Measurements from ENCODE around the gene NF1. TPM values are rescaled to one million over a fixed set of nuclear protein-coding genes. Genes with fewer than 3 reads are reported as not detected.
A peak's percentile ranks its signal among the peaks of the same experiment; 100 is the strongest.

The NF1 gene
- total RNA-seq, 1 experiment from 2014 or later: 164 TPM

DNA sequence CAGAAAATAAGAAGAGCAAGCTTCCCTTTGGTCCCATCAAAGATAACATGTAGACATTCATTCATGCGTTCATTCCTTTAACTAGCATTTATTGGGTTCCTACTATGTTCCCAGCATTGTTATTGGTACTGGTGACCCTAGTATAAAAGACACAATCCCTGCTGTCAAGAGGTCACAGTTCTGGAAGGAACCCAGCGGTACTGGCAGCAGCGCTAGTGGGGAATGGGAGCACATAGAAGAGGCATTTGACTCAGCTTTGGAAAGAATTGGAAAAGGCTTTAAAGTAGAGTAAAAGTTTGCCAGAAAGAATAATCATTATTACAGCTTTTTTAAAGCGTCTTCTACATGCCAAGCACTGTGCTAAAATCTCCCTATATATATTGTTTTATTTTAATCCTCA lies 41.7 kb upstream of the NF1 start:
- H3K79me2 ChIP-seq (ENCODE audit: low read length): no peaks in the 10 kb centered on the region
- no peaks in the 10 kb centered on the region for H3K9me3 ChIP-seq (ENCODE audit: low read length)
- no peak overlapping the region for H3K9ac ChIP-seq (ENCODE audit: low read length)
- H3K4me1 ChIP-seq (ENCODE audit: low read length): no peaks in the 10 kb centered on the region
- H3K27ac ChIP-seq (ENCODE audit: low read length): no peak overlapping the region
- H3K4me2 ChIP-seq (ENCODE audit: low read depth, low read length, poor library complexity, severe bottlenecking): no peak overlapping the region
- H3K27me3 ChIP-seq (ENCODE audit: low read length): no peaks in the 10 kb centered on the region
- no peak overlapping the region for H3K4me3 ChIP-seq (ENCODE audit: low read length)
- no peaks in the 10 kb centered on the region for H4K20me1 ChIP-seq (ENCODE audit: insufficient read depth, low read depth, low read length)
- no peaks in the 10 kb centered on the region for H3K36me3 ChIP-seq (ENCODE audit: insufficient read depth, low read length)
- no peaks in the 10 kb centered on the region for H3K9me2 ChIP-seq (replicated peaks; ENCODE audit: insufficient read depth, low read length)
- H2AFZ ChIP-seq (ENCODE audit: low read length): no peak overlapping the region
- DNase-seq: no peak

DNA sequence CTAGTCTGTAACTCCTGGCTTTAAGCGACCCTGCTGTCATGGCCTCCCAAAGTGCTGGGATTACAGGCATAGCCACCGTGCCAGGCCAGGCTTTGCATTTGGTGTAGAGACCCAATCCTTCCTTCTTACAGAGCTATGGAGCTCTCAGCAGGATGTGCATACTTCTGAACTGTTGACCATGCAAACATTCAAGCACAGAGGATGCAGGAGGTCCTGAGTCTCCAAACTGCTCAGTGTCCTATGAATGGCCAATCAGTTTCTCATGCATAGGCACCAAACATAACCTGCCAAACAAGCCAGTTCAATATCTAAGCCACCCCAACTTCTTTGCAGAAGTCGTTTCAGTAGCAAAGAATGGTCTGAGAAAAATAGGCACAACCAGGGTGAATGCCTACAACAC lies 40.0 kb upstream of the NF1 start:
- H3K4me1 ChIP-seq (ENCODE audit: low read length): peaks cover 4% of the 10 kb centered on the region; the same call in 1 of the 2 replicates
- DNase-seq: no peak
- no peak overlapping the region for H2AFZ ChIP-seq (ENCODE audit: low read length)
- H3K36me3 ChIP-seq (ENCODE audit: insufficient read depth, low read length): no peaks in the 10 kb centered on the region
- no peaks in the 10 kb centered on the region for H3K79me2 ChIP-seq (ENCODE audit: low read length)
- H3K9me2 ChIP-seq (replicated peaks; ENCODE audit: insufficient read depth, low read length): no peaks in the 10 kb centered on the region
- no peaks in the 10 kb centered on the region for H3K9me3 ChIP-seq (ENCODE audit: low read length)
- no peak overlapping the region for H3K4me2 ChIP-seq (ENCODE audit: low read depth, low read length, poor library complexity, severe bottlenecking)
- no peaks in the 10 kb centered on the region for H4K20me1 ChIP-seq (ENCODE audit: insufficient read depth, low read depth, low read length)
- no peaks in the 10 kb centered on the region for H3K27me3 ChIP-seq (ENCODE audit: low read length)
- no peak overlapping the region for H3K9ac ChIP-seq (ENCODE audit: low read length)
- H3K4me3 ChIP-seq (ENCODE audit: low read length): no peak overlapping the region
- no peak overlapping the region for H3K27ac ChIP-seq (ENCODE audit: low read length)

DNA sequence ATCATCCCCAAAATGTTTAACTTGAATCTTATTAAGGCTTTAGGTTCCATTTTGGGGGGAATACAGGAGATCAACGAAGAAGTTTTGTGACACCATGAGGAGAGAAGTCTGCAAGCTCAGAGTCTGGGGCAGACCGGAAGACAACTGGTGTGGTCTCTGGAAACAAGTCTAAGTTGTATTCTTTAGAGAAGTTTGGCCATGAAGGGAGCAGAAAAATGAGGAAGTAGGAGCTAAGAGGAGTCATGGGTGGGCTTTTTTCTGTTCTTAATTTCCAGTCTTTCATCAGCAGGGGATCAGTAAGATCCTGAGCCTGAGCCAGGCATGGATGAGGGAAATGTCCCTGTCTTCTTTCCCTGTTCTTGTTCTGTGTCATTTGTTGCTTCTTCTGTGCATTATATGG lies 35.8 kb upstream of the NF1 start:
- Histone ChIP-seq H3K79me2 (ENCODE audit: low read length) (no peaks in the 10 kb centered on the region), H3K27ac (ENCODE audit: low read length) (no peak overlapping the region), H4K20me1 (ENCODE audit: insufficient read depth, low read depth, low read length) (no peaks in the 10 kb centered on the region), H3K9me3 (ENCODE audit: low read length) (no peaks in the 10 kb centered on the region), H3K4me2 (ENCODE audit: low read depth, low read length, poor library complexity, severe bottlenecking) (no peak overlapping the region), H3K27me3 (ENCODE audit: low read length) (no peaks in the 10 kb centered on the region), H3K36me3 (ENCODE audit: insufficient read depth, low read length) (no peaks in the 10 kb centered on the region), H3K9ac (ENCODE audit: low read length) (no peak overlapping the region), H3K4me1 (ENCODE audit: low read length) (peaks cover 22% of the 10 kb centered on the region), H3K4me3 (ENCODE audit: low read length) (no peak overlapping the region), H2AFZ (ENCODE audit: low read length) (peak overlapping the region; percentile 51; the same call in 1 of the 2 replicates), H3K9me2 (replicated peaks; ENCODE audit: insufficient read depth, low read length) (no peaks in the 10 kb centered on the region)
- DNase-seq: no peak

DNA sequence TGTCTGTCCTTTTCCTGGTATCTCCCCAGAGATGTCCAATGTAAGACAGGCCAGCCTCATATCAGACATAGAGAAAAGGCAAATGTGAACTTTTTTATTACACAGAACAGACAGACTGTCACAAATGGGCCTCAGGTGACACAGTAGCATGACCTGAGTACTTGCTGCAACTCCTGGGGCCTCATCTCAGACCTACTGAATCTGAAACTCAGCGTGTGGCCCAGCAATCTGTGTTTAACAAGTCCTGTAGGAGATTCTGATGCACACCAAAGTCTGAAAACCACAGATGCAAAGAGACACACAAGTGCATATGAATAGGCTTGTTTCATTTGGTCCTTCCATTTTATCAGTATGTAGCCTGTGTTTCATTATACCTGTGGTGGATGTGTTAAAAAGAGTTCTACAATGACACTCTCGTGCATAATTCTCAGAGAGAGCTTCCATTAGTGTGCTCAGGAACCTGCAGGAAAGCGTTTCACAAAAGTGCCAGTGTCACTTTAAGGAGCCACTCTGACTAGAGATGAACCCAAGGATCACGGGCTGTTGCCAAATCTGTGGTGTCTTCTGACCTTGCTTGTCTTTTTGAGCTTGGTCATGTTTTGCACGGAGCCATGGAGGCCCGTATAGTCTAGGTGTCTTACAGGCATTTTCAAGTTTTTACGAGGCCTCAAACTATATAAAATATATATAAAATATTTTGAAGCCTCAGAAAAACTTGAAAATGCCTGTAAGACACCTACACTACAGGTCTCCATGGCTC lies 33.8 kb upstream of the NF1 start:
- H3K9me3 ChIP-seq (ENCODE audit: low read length): no peaks in the 10 kb centered on the region
- H3K4me3 ChIP-seq (ENCODE audit: low read length): no peak overlapping the region
- H3K9ac ChIP-seq (ENCODE audit: low read length): peak overlapping the region; percentile 11; the same call in 1 of the 2 replicates
- H3K27me3 ChIP-seq (ENCODE audit: low read length): no peaks in the 10 kb centered on the region
- H4K20me1 ChIP-seq (ENCODE audit: insufficient read depth, low read depth, low read length): no peaks in the 10 kb centered on the region
- peak; percentile 74 for DNase-seq
- H3K4me2 ChIP-seq (ENCODE audit: low read depth, low read length, poor library complexity, severe bottlenecking): peak overlapping the region; percentile 15
- H3K79me2 ChIP-seq (ENCODE audit: low read length): no peaks in the 10 kb centered on the region
- H3K9me2 ChIP-seq (replicated peaks; ENCODE audit: insufficient read depth, low read length): no peaks in the 10 kb centered on the region
- H3K27ac ChIP-seq (ENCODE audit: low read length): peak overlapping the region; percentile 69
- no peaks in the 10 kb centered on the region for H3K36me3 ChIP-seq (ENCODE audit: insufficient read depth, low read length)
- H3K4me1 ChIP-seq (ENCODE audit: low read length): peaks cover 22% of the 10 kb centered on the region
- peak overlapping the region; percentile 85 for H2AFZ ChIP-seq (ENCODE audit: low read length)

DNA sequence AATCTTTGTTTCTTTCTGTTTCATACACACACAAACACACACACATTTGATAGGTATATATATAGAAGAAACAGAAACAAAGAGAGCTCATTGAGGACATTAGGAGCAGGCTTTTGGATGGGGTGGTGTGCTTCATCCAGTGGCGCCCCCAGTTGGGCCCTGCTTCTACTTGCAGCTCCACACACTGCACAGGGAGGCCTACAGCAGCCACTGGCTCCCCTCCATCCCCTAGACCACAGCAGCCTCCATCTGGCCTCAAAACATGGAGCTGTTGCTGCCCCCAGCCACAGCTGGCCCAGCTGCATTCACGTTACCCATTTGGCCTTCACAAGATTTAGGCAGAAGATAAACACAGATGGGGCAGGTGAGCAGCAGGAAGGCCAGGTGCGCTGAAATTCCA lies 33.1 kb upstream of the NF1 start:
- DNase-seq: peak; percentile 73
- Histone ChIP-seq H3K9me2 (replicated peaks; ENCODE audit: insufficient read depth, low read length) (no peaks in the 10 kb centered on the region), H3K27me3 (ENCODE audit: low read length) (no peaks in the 10 kb centered on the region), H3K36me3 (ENCODE audit: insufficient read depth, low read length) (no peaks in the 10 kb centered on the region), H3K4me3 (ENCODE audit: low read length) (no peak overlapping the region), H3K4me1 (ENCODE audit: low read length) (peaks cover 22% of the 10 kb centered on the region), H2AFZ (ENCODE audit: low read length) (no peak overlapping the region), H3K4me2 (ENCODE audit: low read depth, low read length, poor library complexity, severe bottlenecking) (no peak overlapping the region), H3K79me2 (ENCODE audit: low read length) (no peaks in the 10 kb centered on the region), H3K27ac (ENCODE audit: low read length) (no peak overlapping the region), H3K9ac (ENCODE audit: low read length) (no peak overlapping the region), H4K20me1 (ENCODE audit: insufficient read depth, low read depth, low read length) (no peaks in the 10 kb centered on the region), H3K9me3 (ENCODE audit: low read length) (no peaks in the 10 kb centered on the region)

DNA sequence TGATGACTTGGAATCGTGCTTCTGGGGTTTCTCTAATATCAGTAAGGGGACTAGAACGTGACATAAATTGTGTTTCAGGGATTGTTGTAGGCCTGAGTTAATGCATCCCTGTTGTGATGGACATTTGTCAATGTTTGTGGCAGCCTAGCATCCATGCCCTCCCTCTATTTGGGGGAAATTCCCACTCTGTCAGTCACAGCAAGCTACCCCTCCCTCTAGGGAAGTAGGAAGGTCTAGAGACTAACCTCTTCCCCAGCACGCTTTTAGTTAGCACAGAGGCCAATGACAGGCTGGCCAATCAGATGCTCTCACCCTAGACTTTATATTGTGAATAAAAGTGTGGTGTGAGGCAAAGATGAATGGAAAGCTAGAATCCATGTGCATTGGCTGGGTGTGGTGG lies 32.4 kb upstream of the NF1 start:
- no peaks in the 10 kb centered on the region for H3K79me2 ChIP-seq (ENCODE audit: low read length)
- DNase-seq: no peak
- peaks cover 22% of the 10 kb centered on the region for H3K4me1 ChIP-seq (ENCODE audit: low read length)
- no peak overlapping the region for H3K27ac ChIP-seq (ENCODE audit: low read length)
- no peak overlapping the region for H3K9ac ChIP-seq (ENCODE audit: low read length)
- no peak overlapping the region for H2AFZ ChIP-seq (ENCODE audit: low read length)
- H3K9me2 ChIP-seq (replicated peaks; ENCODE audit: insufficient read depth, low read length): no peaks in the 10 kb centered on the region
- H3K36me3 ChIP-seq (ENCODE audit: insufficient read depth, low read length): no peaks in the 10 kb centered on the region
- H3K9me3 ChIP-seq (ENCODE audit: low read length): no peaks in the 10 kb centered on the region
- no peaks in the 10 kb centered on the region for H4K20me1 ChIP-seq (ENCODE audit: insufficient read depth, low read depth, low read length)
- no peak overlapping the region for H3K4me2 ChIP-seq (ENCODE audit: low read depth, low read length, poor library complexity, severe bottlenecking)
- H3K4me3 ChIP-seq (ENCODE audit: low read length): no peak overlapping the region
- no peaks in the 10 kb centered on the region for H3K27me3 ChIP-seq (ENCODE audit: low read length)

DNA sequence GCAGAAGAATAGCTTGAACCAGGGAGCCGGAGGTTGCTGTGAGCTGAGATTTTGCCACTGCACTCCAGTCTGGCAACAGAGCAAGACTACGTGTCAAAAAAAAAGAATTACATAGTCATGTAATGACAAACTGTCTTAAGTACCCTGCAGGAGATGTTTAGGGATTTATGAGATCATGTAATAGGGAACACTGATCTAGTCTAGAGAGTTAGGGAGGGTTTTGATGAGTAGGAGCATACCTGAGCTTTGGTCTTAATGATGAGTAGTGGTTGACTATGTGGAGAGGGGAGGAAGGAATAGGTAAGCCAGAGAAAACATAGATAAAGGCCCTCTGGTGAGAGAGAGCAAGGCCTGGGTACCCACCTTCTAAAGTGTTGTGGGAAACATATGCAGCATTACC lies 30.1 kb upstream of the NF1 start:
- no peaks in the 10 kb centered on the region for H4K20me1 ChIP-seq (ENCODE audit: insufficient read depth, low read depth, low read length)
- H2AFZ ChIP-seq (ENCODE audit: low read length): no peak overlapping the region
- no peaks in the 10 kb centered on the region for H3K9me2 ChIP-seq (replicated peaks; ENCODE audit: insufficient read depth, low read length)
- H3K79me2 ChIP-seq (ENCODE audit: low read length): no peaks in the 10 kb centered on the region
- no peaks in the 10 kb centered on the region for H3K9me3 ChIP-seq (ENCODE audit: low read length)
- no peak for DNase-seq
- H3K27ac ChIP-seq (ENCODE audit: low read length): no peak overlapping the region
- peaks cover 18% of the 10 kb centered on the region for H3K4me1 ChIP-seq (ENCODE audit: low read length)
- H3K4me3 ChIP-seq (ENCODE audit: low read length): no peak overlapping the region
- no peaks in the 10 kb centered on the region for H3K36me3 ChIP-seq (ENCODE audit: insufficient read depth, low read length)
- no peak overlapping the region for H3K9ac ChIP-seq (ENCODE audit: low read length)
- H3K27me3 ChIP-seq (ENCODE audit: low read length): no peaks in the 10 kb centered on the region
- no peak overlapping the region for H3K4me2 ChIP-seq (ENCODE audit: low read depth, low read length, poor library complexity, severe bottlenecking)

DNA sequence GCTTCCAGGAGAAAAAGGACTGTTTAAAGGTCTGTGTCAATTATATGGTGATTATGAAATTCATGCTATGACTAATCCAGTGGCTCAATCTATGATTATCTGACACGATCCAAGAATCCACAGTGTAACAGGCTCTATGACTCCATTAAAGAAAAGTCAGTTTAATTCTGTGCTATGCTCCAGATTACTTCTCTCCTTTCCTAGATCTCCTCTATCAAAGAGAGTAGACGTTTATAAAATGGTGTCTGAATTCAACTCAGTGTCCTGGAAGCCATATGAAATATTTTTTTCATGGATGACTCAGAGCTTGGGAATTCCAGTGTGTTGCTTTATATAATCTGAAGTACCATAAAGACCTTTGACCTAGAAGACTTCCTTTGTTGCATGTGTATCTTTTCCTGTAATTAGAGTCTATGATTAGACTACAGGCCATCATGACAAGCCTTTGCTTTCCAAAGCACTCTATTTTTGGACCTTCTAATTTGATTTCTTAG lies 27.0 kb upstream of the NF1 start:
- no peaks in the 10 kb centered on the region for H3K79me2 ChIP-seq (ENCODE audit: low read length)
- H3K9me3 ChIP-seq (ENCODE audit: low read length): no peaks in the 10 kb centered on the region
- H3K27ac ChIP-seq (ENCODE audit: low read length): no peak overlapping the region
- no peak overlapping the region; the same call in 1 of the 2 replicates for H2AFZ ChIP-seq (ENCODE audit: low read length)
- H3K4me2 ChIP-seq (ENCODE audit: low read depth, low read length, poor library complexity, severe bottlenecking): no peak overlapping the region
- H4K20me1 ChIP-seq (ENCODE audit: insufficient read depth, low read depth, low read length): no peaks in the 10 kb centered on the region
- no peak overlapping the region for H3K9ac ChIP-seq (ENCODE audit: low read length)
- H3K27me3 ChIP-seq (ENCODE audit: low read length): no peaks in the 10 kb centered on the region
- H3K4me1 ChIP-seq (ENCODE audit: low read length): peaks cover 8% of the 10 kb centered on the region
- no peak for DNase-seq
- no peak overlapping the region for H3K4me3 ChIP-seq (ENCODE audit: low read length)
- no peaks in the 10 kb centered on the region for H3K9me2 ChIP-seq (replicated peaks; ENCODE audit: insufficient read depth, low read length)
- no peaks in the 10 kb centered on the region for H3K36me3 ChIP-seq (ENCODE audit: insufficient read depth, low read length)

All from Karpas-422 (cell line).